ENCODE results near the gene RAB11FIP4.

Gene RAB11FIP4

DNA sequence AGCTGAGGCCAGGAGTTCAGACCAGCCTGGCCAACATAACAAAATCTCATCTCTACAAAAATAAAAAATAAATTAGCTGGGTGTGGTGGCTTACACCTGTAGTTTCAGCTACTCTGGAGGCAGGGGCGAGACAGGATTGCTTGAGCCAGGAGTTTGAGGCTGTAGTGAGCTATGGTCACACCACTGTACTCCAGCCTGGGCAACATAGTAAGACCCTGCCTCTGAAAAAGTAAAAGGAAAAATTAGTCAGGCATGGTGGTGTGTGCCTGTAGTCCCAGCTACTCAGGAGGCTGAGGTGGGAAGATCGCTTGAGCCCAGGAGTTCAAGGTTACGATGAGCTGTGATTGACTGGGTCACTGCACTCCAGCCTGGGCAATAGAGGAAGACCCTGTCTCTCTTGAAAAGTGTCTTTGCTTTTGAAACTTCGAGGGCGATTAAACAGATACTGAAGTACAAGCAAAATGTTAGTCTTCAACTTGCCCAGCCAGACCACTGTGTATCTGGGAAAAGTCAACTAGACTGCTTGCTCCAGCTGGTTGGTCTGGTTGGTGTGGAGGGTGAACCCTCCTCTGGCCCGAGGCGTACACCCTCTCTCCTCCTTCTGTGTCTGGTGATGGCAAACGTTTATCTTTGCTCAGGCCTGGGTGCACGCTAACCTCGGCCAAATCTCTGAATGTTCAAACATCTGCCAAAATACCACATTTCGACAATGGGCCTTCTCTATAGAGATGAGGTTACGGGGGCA, 174.9 kb downstream of the RAB11FIP4 start:
- TF ChIP-seq, protein P1, sequence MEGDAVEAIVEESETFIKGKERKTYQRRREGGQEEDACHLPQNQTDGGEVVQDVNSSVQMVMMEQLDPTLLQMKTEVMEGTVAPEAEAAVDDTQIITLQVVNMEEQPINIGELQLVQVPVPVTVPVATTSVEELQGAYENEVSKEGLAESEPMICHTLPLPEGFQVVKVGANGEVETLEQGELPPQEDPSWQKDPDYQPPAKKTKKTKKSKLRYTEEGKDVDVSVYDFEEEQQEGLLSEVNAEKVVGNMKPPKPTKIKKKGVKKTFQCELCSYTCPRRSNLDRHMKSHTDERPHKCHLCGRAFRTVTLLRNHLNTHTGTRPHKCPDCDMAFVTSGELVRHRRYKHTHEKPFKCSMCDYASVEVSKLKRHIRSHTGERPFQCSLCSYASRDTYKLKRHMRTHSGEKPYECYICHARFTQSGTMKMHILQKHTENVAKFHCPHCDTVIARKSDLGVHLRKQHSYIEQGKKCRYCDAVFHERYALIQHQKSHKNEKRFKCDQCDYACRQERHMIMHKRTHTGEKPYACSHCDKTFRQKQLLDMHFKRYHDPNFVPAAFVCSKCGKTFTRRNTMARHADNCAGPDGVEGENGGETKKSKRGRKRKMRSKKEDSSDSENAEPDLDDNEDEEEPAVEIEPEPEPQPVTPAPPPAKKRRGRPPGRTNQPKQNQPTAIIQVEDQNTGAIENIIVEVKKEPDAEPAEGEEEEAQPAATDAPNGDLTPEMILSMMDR (IDR thresholded peaks at IDR 0.05; ENCODE audit: low read depth, low read length): no peak
- Histone ChIP-seq H3K9me3 (ENCODE audit: severe bottlenecking) (no peaks in the 10 kb centered on the region), H3K4me3 (ENCODE audit: low read depth, low read length) (no peak overlapping the region), H3K36me3 (no peaks in the 10 kb centered on the region), H3K27me3 (ENCODE audit: insufficient read depth, low read depth, severe bottlenecking) (no peaks in the 10 kb centered on the region), H3K27ac (no peak overlapping the region)
- DNase-seq: no peak

DNA sequence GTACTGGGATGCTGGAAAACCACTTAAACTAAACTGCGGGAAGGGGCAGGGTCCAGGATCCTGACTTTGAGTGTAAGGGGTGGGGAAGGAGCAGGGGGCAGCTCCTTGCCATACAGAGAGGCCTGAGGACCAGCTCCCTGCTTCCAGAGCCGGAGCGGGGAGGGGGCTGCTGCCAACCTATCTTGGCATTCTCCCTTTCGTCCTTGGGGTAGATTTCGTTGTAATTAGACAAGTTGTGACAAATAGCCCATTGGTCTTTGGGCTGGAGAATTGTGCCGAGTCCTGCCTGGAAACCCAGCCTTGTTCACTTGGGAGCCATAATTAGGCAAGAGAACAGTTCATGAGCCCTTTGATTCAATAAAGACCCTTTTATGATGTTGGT, 175.5 kb downstream of the RAB11FIP4 start:
- no peaks in the 10 kb centered on the region for H3K9me3 ChIP-seq (ENCODE audit: severe bottlenecking)
- TF ChIP-seq, protein P1 (IDR thresholded peaks at IDR 0.05; ENCODE audit: low read depth, low read length): no peak
- no peak overlapping the region for H3K27ac ChIP-seq
- DNase-seq: no peak
- H3K27me3 ChIP-seq (ENCODE audit: insufficient read depth, low read depth, severe bottlenecking): no peaks in the 10 kb centered on the region
- no peak overlapping the region for H3K4me3 ChIP-seq (ENCODE audit: low read depth, low read length)
- H3K36me3 ChIP-seq: no peaks in the 10 kb centered on the region

DNA sequence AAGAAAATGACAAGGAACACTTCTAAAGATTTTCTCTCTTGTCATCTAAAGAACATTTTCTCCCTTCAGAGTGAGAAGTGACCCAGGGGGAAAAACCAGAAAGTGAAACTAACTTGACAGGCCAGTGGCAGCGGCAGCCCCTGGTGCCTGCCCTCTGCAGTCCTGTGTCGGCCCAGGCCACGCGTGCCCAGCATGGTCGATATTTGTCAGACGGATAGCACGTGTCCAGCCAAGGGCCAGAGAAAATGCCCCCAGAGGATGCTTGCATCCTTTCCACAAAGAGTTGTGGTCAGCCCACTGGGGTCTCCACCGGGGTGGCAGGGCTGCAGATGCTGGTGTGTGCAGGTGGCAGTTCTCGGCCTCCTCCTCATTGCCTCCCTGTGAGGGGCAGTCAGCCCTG, 176.6 kb downstream of the RAB11FIP4 start:
- Histone ChIP-seq H3K36me3 (no peaks in the 10 kb centered on the region), H3K27me3 (ENCODE audit: insufficient read depth, low read depth, severe bottlenecking) (no peaks in the 10 kb centered on the region), H3K4me3 (ENCODE audit: low read depth, low read length) (no peak overlapping the region), H3K9me3 (ENCODE audit: severe bottlenecking) (no peaks in the 10 kb centered on the region), H3K27ac (no peak overlapping the region)
- TF ChIP-seq, protein P1 (IDR thresholded peaks at IDR 0.05; ENCODE audit: low read depth, low read length): no peak
- no peak for DNase-seq

DNA sequence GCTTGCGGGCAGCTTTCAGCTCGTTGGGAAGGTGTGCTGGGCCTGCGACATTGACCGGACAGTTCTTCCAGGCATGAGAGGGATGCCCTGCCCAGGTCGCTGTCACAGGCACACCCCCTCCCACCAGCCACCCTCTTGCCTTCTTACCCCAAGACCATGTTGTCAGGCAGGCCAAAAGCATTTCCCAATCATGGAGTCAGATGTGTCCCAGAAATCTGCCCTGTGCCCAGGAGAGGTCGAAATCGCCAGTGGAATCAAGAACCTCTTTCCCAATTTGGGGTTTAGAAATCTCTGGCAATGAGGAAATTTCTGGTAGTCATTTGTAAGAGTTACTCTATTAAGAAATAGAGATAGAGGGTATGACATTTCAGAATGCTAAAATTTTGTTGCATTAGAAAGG, 177.1 kb downstream of the RAB11FIP4 start:
- DNase-seq: no peak
- no peaks in the 10 kb centered on the region for H3K27me3 ChIP-seq (ENCODE audit: insufficient read depth, low read depth, severe bottlenecking)
- H3K4me3 ChIP-seq (ENCODE audit: low read depth, low read length): no peak overlapping the region
- no peak overlapping the region for H3K27ac ChIP-seq
- TF ChIP-seq, protein P1 (IDR thresholded peaks at IDR 0.05; ENCODE audit: low read depth, low read length): no peak
- no peaks in the 10 kb centered on the region for H3K36me3 ChIP-seq
- H3K9me3 ChIP-seq (ENCODE audit: severe bottlenecking): no peaks in the 10 kb centered on the region

DNA sequence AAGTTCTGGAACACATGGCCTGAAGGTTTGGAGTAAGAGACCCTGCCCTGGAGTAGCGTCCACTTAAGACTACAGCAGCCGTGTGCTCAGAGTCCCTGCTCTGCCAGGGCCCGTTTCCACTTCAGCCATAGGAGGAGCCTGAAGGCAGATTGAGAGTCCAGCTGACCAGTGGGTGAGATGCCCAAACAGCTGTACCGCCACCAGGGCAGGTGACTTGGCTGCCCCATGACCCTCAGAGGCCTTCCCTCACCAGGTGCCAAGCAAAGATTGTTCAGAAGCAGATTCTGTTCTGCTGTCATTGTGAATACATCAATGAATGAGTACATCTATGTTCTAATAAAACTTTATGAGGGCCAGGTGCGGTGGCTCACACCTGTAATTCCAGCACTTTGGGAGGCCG, 178.8 kb downstream of the RAB11FIP4 start:
- Histone ChIP-seq H3K4me3 (ENCODE audit: low read depth, low read length) (no peak overlapping the region), H3K36me3 (no peaks in the 10 kb centered on the region), H3K27me3 (ENCODE audit: insufficient read depth, low read depth, severe bottlenecking) (no peaks in the 10 kb centered on the region), H3K9me3 (ENCODE audit: severe bottlenecking) (no peaks in the 10 kb centered on the region), H3K27ac (no peak overlapping the region)
- DNase-seq: no peak
- TF ChIP-seq, protein P1 (IDR thresholded peaks at IDR 0.05; ENCODE audit: low read depth, low read length): no peak

All from WERI-Rb-1 (cell line).